Motor neuron (in vitro differentiated cells): ENCODE results near the gene ABCC6. TPM values are rescaled to one million over a fixed set of nuclear protein-coding genes. Genes with fewer than 3 reads are reported as not detected.
"Not testable (repeated sequence)": the region's sequence is repeated elsewhere in the genome, so short reads cannot be mapped to it uniquely, and the experiment has no call there.

ENCODE experiments used
- ATAC-seq, 8 experiments: fragments of 200-7000 bp; cut with Tn5 transposase; replicated peaks in 6 of 8; 2 replicates each; pipeline ENCODE4 v1.8.0; 2021; ENCODE audit warnings: mild to moderate bottlenecking in 8 of 8, moderate library complexity in 8 of 8
- H3K27ac ChIP-seq, 2 donors: fragments of 250-450 bp; sonication (Bioruptor Pico); 2 replicates each; pipeline ENCODE4 v1.9.0; 2021; ENCODE audit warnings: antibody characterized with exemption in 2 of 2, mild to moderate bottlenecking in 2 of 2, moderate library complexity in 1 of 2
- H3K4me1 ChIP-seq, 2 donors: fragments of 250-450 bp; sonication (Bioruptor Pico); replicated peaks in 1 of 2; 2 replicates each; pipeline ENCODE4 v1.6.1; 2021; ENCODE audit warnings: antibody characterized with exemption in 2 of 2, mild to moderate bottlenecking in 2 of 2, moderate library complexity in 1 of 2
- H3K4me3 ChIP-seq, 5 donors: fragments of 250-450 bp; sonication (Bioruptor Pico); 2 replicates each; pipeline ENCODE4 v1.9.0; 2021; ENCODE audit warnings: antibody characterized with exemption in 5 of 5, mild to moderate bottlenecking in 5 of 5, moderate library complexity in 4 of 5
- WGBS, 10 experiments: fragments of 450-650 bp; shearing (Covaris generic); methylation state at CpG; one replicate each; pipeline ENCODE4 v1.0.0; 2022; 5-methylcytosine and 5-hydroxymethylcytosine counted together
- in situ Hi-C, 9 experiments: fragments of 400-800 bp; cut with MboI; loops; one replicate each; pipeline ENCODE4 v1.15.0; 2021; ENCODE audit warnings: low sequenced_read_pairs in 9 of 9, low pct_unique_long_range_greater_than_20kb in 2 of 9; ENCODE audit not compliant: unreplicated experiment in 9 of 9
- total RNA-seq, 8 experiments: library from RNA; unstranded; fragments of 300-600 nt; gene quantifications; 2 replicates each; pipeline versions ENCODE4 v1.2.3 to v1.2.4, GENCODE V29; 2022

The ABCC6 gene
- total RNA-seq, 8 experiments from 2014 or later, result 0.33 to 3.7 (median 1.3) TPM

GRCh38 chr16:16197331-16197730, 26.0 kb downstream of the ABCC6 start:
- in situ Hi-C loops, result no loop called here
- no peak for ATAC-seq
- Histone ChIP-seq H3K27ac (no peak overlapping the region), H3K4me1 (no peaks in the 10 kb centered on the region), H3K4me3 (no peak overlapping the region)
- 0 to 78% (median 42%) methylated on average over 1 to 3 of the region's 3 CpGs; no CpG with 5 or more reads in 3 of the 10 experiments for WGBS, 10 experiments

- H3K4me3 ChIP-seq, result no peak overlapping the region
- no peak overlapping the region for H3K27ac ChIP-seq
- no peak for ATAC-seq
- H3K4me1 ChIP-seq, result no peaks in the 10 kb centered on the region
- 20 to 100% (median 66%) methylated on average over 1 to 3 of the region's 3 CpGs; no CpG with 5 or more reads in 3 of the 10 experiments for WGBS, 10 experiments
- in situ Hi-C loops, result no loop called here
These were observed 27.2 kb downstream of the ABCC6 start for GRCh38 chr16:16196099-16196498.

- in situ Hi-C loops, result no loop called here
- Histone ChIP-seq H3K4me3 (no peak overlapping the region), H3K4me1 (no peaks in the 10 kb centered on the region), H3K27ac (no peak overlapping the region)
- no peak for ATAC-seq
- 20 to 62% (median 40%) methylated on average over 1 to 5 of the region's 8 CpGs; no CpG with 5 or more reads in 3 of the 10 experiments for WGBS, 10 experiments
These were observed 31.7 kb downstream of the ABCC6 start for GRCh38 chr16:16191493-16192167.

GRCh38 chr16:16190966-16191365, 32.3 kb downstream of the ABCC6 start:
- WGBS, 10 experiments, result 60 to 100% (median 88%) methylated on average over 1 to 5 of the region's 12 CpGs; no CpG with 5 or more reads in 4 of the 10 experiments
- ATAC-seq, in situ Hi-C loops, H3K4me3 ChIP-seq, H3K27ac ChIP-seq, H3K4me1 ChIP-seq: not testable (repeated sequence)

GRCh38 chr16:16190546-16190945, 32.7 kb downstream of the ABCC6 start:
- 86% methylated on average over 1 of the region's 5 CpGs; no CpG with 5 or more reads in 9 of the 10 experiments for WGBS, 10 experiments
- H3K27ac ChIP-seq, result no peak overlapping the region
- in situ Hi-C loops, result no loop called here
- H3K4me1 ChIP-seq, result no peaks in the 10 kb centered on the region
- ATAC-seq, result no peak
- no peak overlapping the region for H3K4me3 ChIP-seq

- 0 to 91% (median 80%) methylated on average over 1 to 2 of the region's 8 CpGs; no CpG with 5 or more reads in 6 of the 10 experiments for WGBS, 10 experiments
- in situ Hi-C loops, result no loop called here
- Histone ChIP-seq H3K4me1 (no peaks in the 10 kb centered on the region), H3K4me3 (no peak overlapping the region), H3K27ac (no peak overlapping the region)
- no peak for ATAC-seq
These were observed 33.5 kb downstream of the ABCC6 start for GRCh38 chr16:16189842-16190241.

- 40 to 86% (median 84%) methylated on average over 1 to 9 of the region's 13 CpGs; no CpG with 5 or more reads in 7 of the 10 experiments for WGBS, 10 experiments
- in situ Hi-C loops, result no loop called here
- Histone ChIP-seq H3K4me1 (no peaks in the 10 kb centered on the region), H3K4me3 (no peak overlapping the region), H3K27ac (no peak overlapping the region)
- ATAC-seq, result no peak
These were observed 34.5 kb downstream of the ABCC6 start for GRCh38 chr16:16188827-16189226.

GRCh38 chr16:16186820-16187219, 36.5 kb downstream of the ABCC6 start:
- Histone ChIP-seq H3K4me3 (no peak overlapping the region), H3K27ac (no peak overlapping the region), H3K4me1 (no peaks in the 10 kb centered on the region)
- 84 to 92% methylated on average over 2 to 3 of the region's 11 CpGs; no CpG with 5 or more reads in 8 of the 10 experiments for WGBS, 10 experiments
- no peak for ATAC-seq
- in situ Hi-C loops, result no loop called here

- Histone ChIP-seq H3K4me1 (no peaks in the 10 kb centered on the region), H3K27ac (no peak overlapping the region), H3K4me3 (no peak overlapping the region)
- no peak for ATAC-seq
- in situ Hi-C loops, result no loop called here
- 50 to 90% (median 83%) methylated on average over 1 to 3 of the region's 4 CpGs; no CpG with 5 or more reads in 5 of the 10 experiments for WGBS, 10 experiments
These were observed 38.2 kb downstream of the ABCC6 start for GRCh38 chr16:16185095-16185494.

- in situ Hi-C loops, result no loop called here
- 0 to 100% methylated on average over 1 of the region's 5 CpGs; no CpG with 5 or more reads in 8 of the 10 experiments for WGBS, 10 experiments
- ATAC-seq, result no peak
These were observed 38.7 kb downstream of the ABCC6 start for GRCh38 chr16:16184594-16184993.

GRCh38 chr16:16183562-16183961, 39.7 kb downstream of the ABCC6 start:
- no peak overlapping the region for H3K4me3 ChIP-seq
- no peaks in the 10 kb centered on the region for H3K4me1 ChIP-seq
- ATAC-seq, result no peak
- in situ Hi-C loops, result no loop called here
- H3K27ac ChIP-seq, result no peak overlapping the region
- WGBS, 10 experiments, result 20 to 83% (median 68%) methylated on average over 1 to 5 of the region's 8 CpGs; no CpG with 5 or more reads in 4 of the 10 experiments

More at GRCh38 chr16:16184594-16184993, 38.7 kb downstream of the ABCC6 start:
- H3K4me3 ChIP-seq, result no peak overlapping the region
- no peak overlapping the region for H3K27ac ChIP-seq
- no peaks in the 10 kb centered on the region for H3K4me1 ChIP-seq

- Histone ChIP-seq H3K27ac (no peak overlapping the region), H3K4me3 (no peak overlapping the region), H3K4me1 (no peaks in the 10 kb centered on the region)
- no peak for ATAC-seq
- in situ Hi-C loops, result no loop called here
- WGBS, 10 experiments, result 86 to 100% (median 91%) methylated on average over 1 to 5 of the region's 8 CpGs; no CpG with 5 or more reads in 5 of the 10 experiments
These were observed 40.4 kb downstream of the ABCC6 start for GRCh38 chr16:16182918-16183317.

GRCh38 chr16:16181748-16182147, 41.5 kb downstream of the ABCC6 start:
- H3K27ac ChIP-seq, ATAC-seq, in situ Hi-C loops, H3K4me1 ChIP-seq, H3K4me3 ChIP-seq: not testable (repeated sequence)
- 65 to 100% (median 89%) methylated on average over 1 to 3 of the region's 3 CpGs; no CpG with 5 or more reads in 6 of the 10 experiments for WGBS, 10 experiments
